ENCODE data around the gene PTPN11. TPM values are rescaled to one million over a fixed set of nuclear protein-coding genes. Genes with fewer than 3 reads are reported as not detected.
A peak's percentile ranks its signal among the peaks of the same experiment; 100 is the strongest.

Gene PTPN11
- total RNA-seq (2021; ENCODE audit: unreplicated experiment), result 181 TPM
- polyA plus RNA-seq (2012), result 62.7 and 66.9 TPM in 2 replicates
- Bru-seq, nascent RNA, result percentile 90 among the genes with signal in this experiment
- BruChase-seq, experiment 1, labeled RNA remaining after a 6-hour chase, result percentile 97 among the genes with signal in this experiment
- BruChase-seq, experiment 2, labeled RNA remaining after a 2-hour chase, result percentile 90 among the genes with signal in this experiment
- long read RNA-seq, full-length matches to known transcripts, result 175 of 297 reads
- long read RNA-seq, partial matches to known transcripts, result 42 of 297 reads
- long read RNA-seq, other reads (novel, unspliced or antisense), result 80 of 297 reads

GRCh38 chr12:112418608-112419296 lies at the start of gene PTPN11:
Gene PTPN11 (plus strand): TSS chr12:112418947. CDS start chr12:112419112, 165 bp downstream.
- CTCF ChIA-PET, result no interaction called here
- DNase-seq (ENCODE audit: low read depth, low spot score) (peak; percentile 45), ATAC-seq (peak; percentile 88)
- Histone ChIP-seq H3K9ac (ENCODE audit: low read length) (peak within 1 kb of the TSS; percentile 94), H3K27ac (ENCODE audit: low read depth, low read length) (peak within 1 kb of the TSS; percentile 94), H3K79me2 (ENCODE audit: insufficient read depth, low read length) (peaks cover 52% of the 10 kb centered on the region), H3K9me2 (ENCODE audit: insufficient read depth) (no peaks in the 10 kb centered on the region), H4K20me1 (ENCODE audit: insufficient read depth) (no peaks in the 10 kb centered on the region), H3K4me2 (ENCODE audit: low read length) (peak within 1 kb of the TSS; percentile 81), H3K9me3 (ENCODE audit: control insufficient read depth in 1 of 2, insufficient read depth in 1 of 2, low read depth in 1 of 2, low read length in 2 of 2) (no peaks in the 10 kb centered on the region), H2AFZ (ENCODE audit: low read depth, low read length, poor library complexity, severe bottlenecking) (no peak within 1 kb of the TSS), H3K4me1 (ENCODE audit: control insufficient read depth in 1 of 2, insufficient read depth in 2 of 2, low read length in 2 of 2) (peaks cover 6 to 11% of the 10 kb centered on the region in 2 experiments; a peak in 2 of 4 replicates), H3K4me3 (replicated peaks in 1 of 2; ENCODE audit: low read depth in 1 of 2, low read length in 2 of 2) (peak within 1 kb of the TSS; percentile 83 to 97), H3K27me3 (ENCODE audit: insufficient read depth, low read length) (no peaks in the 10 kb centered on the region), H3K36me3 (ENCODE audit: control insufficient read depth in 1 of 2, insufficient read depth in 2 of 2, low read length in 2 of 2) (no peaks in the 10 kb centered on the region; a peak in 1 of 4 replicates)
- TF ChIP-seq ZNF274 (IDR thresholded peaks at IDR 0.05; ENCODE audit: low read depth, low read length) (no peak), EGR1 (IDR thresholded peaks at IDR 0.05; ENCODE audit: low read depth) (peak; percentile 84), SP1 (IDR thresholded peaks at IDR 0.05; ENCODE audit: low read depth) (peak; percentile 46; the same call in 1 of the 2 replicates), POLR2A (IDR thresholded peaks at IDR 0.05; ENCODE audit: borderline replicate concordance, extremely low read depth, insufficient read depth, insufficient read length) (peak; percentile 77), ELF1 (IDR thresholded peaks at IDR 0.05; ENCODE audit: borderline replicate concordance, low read depth) (peak; percentile 96), ZFX (IDR thresholded peaks at IDR 0.05) (peak; percentile 97), YY1 (IDR thresholded peaks at IDR 0.05; ENCODE audit: extremely low read depth, insufficient replicate concordance, low read depth, low read length) (peak; percentile 86), ATF3 (IDR thresholded peaks at IDR 0.05) (no peak), POLR2AphosphoS5 (IDR thresholded peaks at IDR 0.05; ENCODE audit: low read depth, low read length) (peak; percentile 98), REST (IDR thresholded peaks at IDR 0.05; ENCODE audit: low read depth) (no peak), SRF (IDR thresholded peaks at IDR 0.05; ENCODE audit: low read depth) (peak; percentile 97), CBX3 (IDR thresholded peaks at IDR 0.05; ENCODE audit: low read depth) (peak; percentile 91; the same call in 1 of the 2 replicates), SIN3A (IDR thresholded peaks at IDR 0.05; ENCODE audit: low read depth) (peak; percentile 98)
- TF ChIP-seq, protein P1, sequence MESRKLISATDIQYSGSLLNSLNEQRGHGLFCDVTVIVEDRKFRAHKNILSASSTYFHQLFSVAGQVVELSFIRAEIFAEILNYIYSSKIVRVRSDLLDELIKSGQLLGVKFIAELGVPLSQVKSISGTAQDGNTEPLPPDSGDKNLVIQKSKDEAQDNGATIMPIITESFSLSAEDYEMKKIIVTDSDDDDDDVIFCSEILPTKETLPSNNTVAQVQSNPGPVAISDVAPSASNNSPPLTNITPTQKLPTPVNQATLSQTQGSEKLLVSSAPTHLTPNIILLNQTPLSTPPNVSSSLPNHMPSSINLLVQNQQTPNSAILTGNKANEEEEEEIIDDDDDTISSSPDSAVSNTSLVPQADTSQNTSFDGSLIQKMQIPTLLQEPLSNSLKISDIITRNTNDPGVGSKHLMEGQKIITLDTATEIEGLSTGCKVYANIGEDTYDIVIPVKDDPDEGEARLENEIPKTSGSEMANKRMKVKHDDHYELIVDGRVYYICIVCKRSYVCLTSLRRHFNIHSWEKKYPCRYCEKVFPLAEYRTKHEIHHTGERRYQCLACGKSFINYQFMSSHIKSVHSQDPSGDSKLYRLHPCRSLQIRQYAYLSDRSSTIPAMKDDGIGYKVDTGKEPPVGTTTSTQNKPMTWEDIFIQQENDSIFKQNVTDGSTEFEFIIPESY (IDR thresholded peaks at IDR 0.05; ENCODE audit: extremely low read depth, insufficient replicate concordance, low read length), result peak; percentile 9
- TF ChIP-seq, protein P2, sequence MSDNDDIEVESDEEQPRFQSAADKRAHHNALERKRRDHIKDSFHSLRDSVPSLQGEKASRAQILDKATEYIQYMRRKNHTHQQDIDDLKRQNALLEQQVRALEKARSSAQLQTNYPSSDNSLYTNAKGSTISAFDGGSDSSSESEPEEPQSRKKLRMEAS (IDR thresholded peaks at IDR 0.05), result peak; percentile 74
- TF ChIP-seq, protein P3, sequence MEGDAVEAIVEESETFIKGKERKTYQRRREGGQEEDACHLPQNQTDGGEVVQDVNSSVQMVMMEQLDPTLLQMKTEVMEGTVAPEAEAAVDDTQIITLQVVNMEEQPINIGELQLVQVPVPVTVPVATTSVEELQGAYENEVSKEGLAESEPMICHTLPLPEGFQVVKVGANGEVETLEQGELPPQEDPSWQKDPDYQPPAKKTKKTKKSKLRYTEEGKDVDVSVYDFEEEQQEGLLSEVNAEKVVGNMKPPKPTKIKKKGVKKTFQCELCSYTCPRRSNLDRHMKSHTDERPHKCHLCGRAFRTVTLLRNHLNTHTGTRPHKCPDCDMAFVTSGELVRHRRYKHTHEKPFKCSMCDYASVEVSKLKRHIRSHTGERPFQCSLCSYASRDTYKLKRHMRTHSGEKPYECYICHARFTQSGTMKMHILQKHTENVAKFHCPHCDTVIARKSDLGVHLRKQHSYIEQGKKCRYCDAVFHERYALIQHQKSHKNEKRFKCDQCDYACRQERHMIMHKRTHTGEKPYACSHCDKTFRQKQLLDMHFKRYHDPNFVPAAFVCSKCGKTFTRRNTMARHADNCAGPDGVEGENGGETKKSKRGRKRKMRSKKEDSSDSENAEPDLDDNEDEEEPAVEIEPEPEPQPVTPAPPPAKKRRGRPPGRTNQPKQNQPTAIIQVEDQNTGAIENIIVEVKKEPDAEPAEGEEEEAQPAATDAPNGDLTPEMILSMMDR (IDR thresholded peaks at IDR 0.05 in 2 of 3, conservative IDR thresholded peaks at IDR 0.05 in 1 of 3; ENCODE audit: borderline replicate concordance in 1 of 3, insufficient read depth in 1 of 3, low read depth in 2 of 3, low read length in 2 of 3), result peak in 2 of 3 experiments; percentile 61 to 62; a peak in 4 of 6 replicates
- intact Hi-C loops (cut with micrococcal nuclease), result loop anchor here (1.0 kb wide), 1 partner anchor 9 kb away; the partner anchor contains the start of gene RPL6
- no TSS peak for BruUV-seq (replicated peaks)
- RAD21 ChIA-PET (ENCODE audit: low non-redundant PET in 1 of 2, low total read pairs in 2 of 2, uncharacterized antibody in 2 of 2, unreplicated experiment in 2 of 2), result no interaction called here
- POLR2A ChIA-PET, result no interaction called here

Measured in HCT116 (cell line).